Type B pancreatic cell (in vitro differentiated cells): ENCODE measurements around the gene KRT84. TPM values are rescaled to one million over a fixed set of nuclear protein-coding genes. Genes with fewer than 3 reads are reported as not detected.
"Not testable (repeated sequence)": the region's sequence is repeated elsewhere in the genome, so short reads cannot be mapped to it uniquely, and the experiment has no call there.

Experiments
- DNase-seq: peaks from one replicate; pipeline ENCODE4 v3.0.0; 2021; ENCODE audit warnings: mixed read lengths; ENCODE audit not compliant: unreplicated experiment; ENCODE audit errors: extremely low spot score
- H3K27ac Mint-ChIP-seq: 2 replicates; pipeline ENCODE4 v1.8.0; 2021; ENCODE audit warnings: mild to moderate bottlenecking, mixed read lengths
- H3K27me3 Mint-ChIP-seq: 2 replicates; pipeline ENCODE4 v1.8.0; 2021; ENCODE audit warnings: mixed read lengths
- H3K36me3 Mint-ChIP-seq: 2 replicates; pipeline ENCODE4 v1.8.0; 2021; ENCODE audit warnings: mixed read lengths
- H3K4me1 Mint-ChIP-seq: one replicate; pipeline ENCODE4 v1.8.0; 2021; ENCODE audit warnings: mixed read lengths; ENCODE audit not compliant: unreplicated experiment
- H3K4me3 Mint-ChIP-seq: 2 replicates; pipeline ENCODE4 v1.8.0; 2021; ENCODE audit warnings: mild to moderate bottlenecking, mixed read lengths
- H3K9me3 Mint-ChIP-seq: 2 replicates; pipeline ENCODE4 v1.8.0; 2021; ENCODE audit warnings: mixed read lengths
- total RNA-seq: library from RNA; stranded (reverse); gene quantifications from 2 replicates; pipeline ENCODE4 v1.2.1, GENCODE V29; 2021; ENCODE audit warnings: low replicate concordance
- TF ChIP-seq, protein P1 (sequence below): fragments of 200-600 bp; sonication (generic); conservative IDR thresholded peaks from 2 replicates; pipeline ENCODE4 v1.5.0; 2021; ENCODE audit warnings: antibody characterized with exemption, mild to moderate bottlenecking

KRT84 gene
- total RNA-seq, 1 donor from 2014 or later, result not detected

- no peak overlapping the region for H3K4me3 Mint-ChIP-seq
- TF ChIP-seq, protein P1, sequence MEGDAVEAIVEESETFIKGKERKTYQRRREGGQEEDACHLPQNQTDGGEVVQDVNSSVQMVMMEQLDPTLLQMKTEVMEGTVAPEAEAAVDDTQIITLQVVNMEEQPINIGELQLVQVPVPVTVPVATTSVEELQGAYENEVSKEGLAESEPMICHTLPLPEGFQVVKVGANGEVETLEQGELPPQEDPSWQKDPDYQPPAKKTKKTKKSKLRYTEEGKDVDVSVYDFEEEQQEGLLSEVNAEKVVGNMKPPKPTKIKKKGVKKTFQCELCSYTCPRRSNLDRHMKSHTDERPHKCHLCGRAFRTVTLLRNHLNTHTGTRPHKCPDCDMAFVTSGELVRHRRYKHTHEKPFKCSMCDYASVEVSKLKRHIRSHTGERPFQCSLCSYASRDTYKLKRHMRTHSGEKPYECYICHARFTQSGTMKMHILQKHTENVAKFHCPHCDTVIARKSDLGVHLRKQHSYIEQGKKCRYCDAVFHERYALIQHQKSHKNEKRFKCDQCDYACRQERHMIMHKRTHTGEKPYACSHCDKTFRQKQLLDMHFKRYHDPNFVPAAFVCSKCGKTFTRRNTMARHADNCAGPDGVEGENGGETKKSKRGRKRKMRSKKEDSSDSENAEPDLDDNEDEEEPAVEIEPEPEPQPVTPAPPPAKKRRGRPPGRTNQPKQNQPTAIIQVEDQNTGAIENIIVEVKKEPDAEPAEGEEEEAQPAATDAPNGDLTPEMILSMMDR, result no peak
- H3K27me3 Mint-ChIP-seq, result peaks cover 18% of the 10 kb centered on the region
- H3K27ac Mint-ChIP-seq, result no peak overlapping the region
- no peak for DNase-seq
- no peaks in the 10 kb centered on the region for H3K36me3 Mint-ChIP-seq
- H3K4me1 Mint-ChIP-seq, result peaks cover 4% of the 10 kb centered on the region
- no peaks in the 10 kb centered on the region for H3K9me3 Mint-ChIP-seq
Observed at GRCh38 chr12:52415870-52416750, 30.7 kb upstream of the KRT84 start.

GRCh38 chr12:52414936-52415335 lies 29.5 kb upstream of the KRT84 start:
- TF ChIP-seq, protein P1, result no peak
- DNase-seq, result no peak
- Mint-ChIP-seq H3K27me3 (peaks cover 17% of the 10 kb centered on the region), H3K9me3 (no peaks in the 10 kb centered on the region), H3K36me3 (no peaks in the 10 kb centered on the region), H3K4me1 (peaks cover 4% of the 10 kb centered on the region), H3K4me3 (no peak overlapping the region), H3K27ac (no peak overlapping the region)

GRCh38 chr12:52413782-52414345 lies 28.4 kb upstream of the KRT84 start:
- Mint-ChIP-seq H3K27ac (no peak overlapping the region), H3K9me3 (no peaks in the 10 kb centered on the region), H3K4me1 (peaks cover 4% of the 10 kb centered on the region), H3K4me3 (no peak overlapping the region), H3K27me3 (peaks cover 12% of the 10 kb centered on the region), H3K36me3 (no peaks in the 10 kb centered on the region)
- no peak for DNase-seq
- TF ChIP-seq, protein P1, result no peak

DNA sequence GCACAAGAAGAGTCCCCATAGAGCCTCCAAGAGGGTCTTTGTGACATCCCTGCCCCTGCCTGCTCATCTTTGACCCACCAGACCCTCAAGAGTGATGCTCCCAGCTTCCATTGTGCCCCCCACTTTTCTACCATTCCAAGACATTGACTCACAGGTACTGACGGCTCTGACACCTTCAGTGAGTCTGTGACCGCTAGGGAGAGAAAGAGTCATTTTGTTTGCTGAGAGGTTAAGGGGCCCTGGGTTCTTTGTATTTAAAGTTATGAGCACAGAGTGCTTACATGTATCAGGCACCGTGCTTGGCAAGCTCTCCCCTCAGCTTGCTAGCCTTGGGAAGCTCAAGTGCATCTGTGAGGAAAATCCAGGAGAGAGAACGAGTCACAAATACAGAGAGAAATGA lies 27.8 kb upstream of the KRT84 start:
- TF ChIP-seq, protein P1, result no peak
- no peaks in the 10 kb centered on the region for H3K36me3 Mint-ChIP-seq

DNA sequence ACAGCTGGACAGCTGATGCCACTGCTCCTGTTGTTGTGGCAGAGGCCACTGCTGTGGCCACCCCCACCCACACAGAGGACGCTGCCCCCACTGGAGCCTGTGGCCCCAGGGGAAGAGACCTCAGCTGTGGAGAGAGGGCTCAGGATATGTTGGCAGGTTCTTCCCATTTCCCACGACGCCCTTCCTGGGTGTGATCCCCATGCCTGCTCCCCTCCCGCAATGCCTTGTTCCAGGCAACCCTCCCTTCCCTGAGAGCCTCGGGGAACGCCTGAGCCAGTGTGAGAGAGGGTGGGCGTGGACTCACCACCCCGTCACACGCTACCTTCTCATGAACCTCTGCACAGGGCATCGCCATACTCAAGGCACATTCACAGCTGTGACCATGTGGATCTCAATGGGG lies 26.4 kb upstream of the KRT84 start:
- H3K27me3 Mint-ChIP-seq, result peaks cover 17% of the 10 kb centered on the region
- TF ChIP-seq, protein P1, result no peak
- H3K36me3 Mint-ChIP-seq, result no peaks in the 10 kb centered on the region
- no peak for DNase-seq
- H3K27ac Mint-ChIP-seq, result no peak overlapping the region
- H3K4me1 Mint-ChIP-seq, result no peaks in the 10 kb centered on the region
- no peaks in the 10 kb centered on the region for H3K9me3 Mint-ChIP-seq
- H3K4me3 Mint-ChIP-seq, result no peak overlapping the region

More for the DNA sequence above, 27.8 kb upstream of the KRT84 start:
- peaks cover 4% of the 10 kb centered on the region for H3K4me1 Mint-ChIP-seq
- H3K9me3 Mint-ChIP-seq, result no peaks in the 10 kb centered on the region
- no peak overlapping the region for H3K27ac Mint-ChIP-seq
- H3K4me3 Mint-ChIP-seq, result no peak overlapping the region
- peaks cover 17% of the 10 kb centered on the region for H3K27me3 Mint-ChIP-seq
- no peak for DNase-seq

DNA sequence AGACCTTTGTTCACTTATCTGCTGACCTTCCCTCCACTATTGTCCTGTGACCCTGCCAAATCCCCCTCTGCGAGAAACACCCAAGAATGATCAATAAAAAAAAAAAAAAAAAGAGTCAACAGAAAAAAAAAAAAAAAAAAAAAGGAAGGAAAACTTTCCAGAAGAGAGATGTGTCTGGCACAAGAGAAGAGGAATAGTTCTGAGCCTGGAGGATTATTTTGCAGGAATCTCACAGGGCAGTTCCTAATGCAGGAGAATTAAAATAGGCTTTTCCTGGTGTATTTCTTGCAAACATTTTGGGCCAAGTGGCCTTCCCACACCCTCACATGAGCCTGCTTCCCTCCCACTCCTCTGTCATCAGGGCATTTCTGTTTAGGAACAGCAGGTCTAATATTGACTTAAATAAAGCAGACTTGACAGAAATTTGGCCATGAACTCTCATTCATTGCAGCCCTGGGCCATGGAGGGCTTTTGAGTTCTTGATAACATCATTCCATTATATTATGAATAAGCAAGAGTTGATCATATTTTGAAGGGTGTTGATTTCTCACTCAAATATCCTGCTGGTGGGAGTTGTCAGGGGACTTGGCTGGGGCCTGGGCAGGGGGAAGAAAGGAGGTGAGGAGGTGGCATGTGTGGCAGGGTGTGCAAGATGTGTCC lies 25.3 kb upstream of the KRT84 start:
- not testable (repeated sequence) for DNase-seq, H3K27ac Mint-ChIP-seq, H3K9me3 Mint-ChIP-seq, H3K36me3 Mint-ChIP-seq, H3K4me3 Mint-ChIP-seq, H3K4me1 Mint-ChIP-seq
- H3K27me3 Mint-ChIP-seq, result peaks cover 17% of the 10 kb centered on the region
